Activated naive CD4-positive, alpha-beta T cell treated with anti-CD3 and anti-CD28 coated beads for 36 hours (primary cell): ENCODE results near the gene EXPH5. TPM values are rescaled to one million over a fixed set of nuclear protein-coding genes. Genes with fewer than 3 reads are reported as not detected.

Experiments used
- CTCF ChIA-PET: fragments of 350-600 bp; sonication (Branson Sonifier 250); formaldehyde crosslinking; loops from one replicate; lab custom pipeline; 2021; ENCODE audit warnings: antibody characterized with exemption; lab: Charles Lee
- DNase-seq: peaks from one replicate; pipeline ENCODE4 v3.0.0-alpha.2; 2020
- H3K27ac Mint-ChIP-seq: one replicate; pipeline ENCODE4 v1.8.0; 2021; ENCODE audit warnings: mild to moderate bottlenecking, mixed read lengths
- H3K27me3 Mint-ChIP-seq: one replicate; pipeline ENCODE4 v1.8.0; 2021; ENCODE audit warnings: low read depth, mixed read lengths
- H3K36me3 Mint-ChIP-seq: one replicate; pipeline ENCODE4 v1.8.0; 2021; ENCODE audit warnings: low read depth, mixed read lengths
- H3K4me1 Mint-ChIP-seq: one replicate; pipeline ENCODE4 v1.8.0; 2021; ENCODE audit warnings: low read depth, mixed read lengths
- H3K4me3 Mint-ChIP-seq: one replicate; pipeline ENCODE4 v1.8.0; 2021; ENCODE audit warnings: mild to moderate bottlenecking, moderate library complexity, mixed read lengths
- H3K9me3 Mint-ChIP-seq: one replicate; pipeline ENCODE4 v1.8.0; 2021; ENCODE audit warnings: mixed read lengths
- intact Hi-C: fragments of 100-400 bp; cut with micrococcal nuclease; formaldehyde crosslinking; loops from one replicate; pipeline ENCODE4 v1.15.1; 2023
- total RNA-seq, 2 experiments: library from RNA; stranded (reverse); gene quantifications; one replicate each; pipeline ENCODE4 v1.2.3, GENCODE V29; 2021

Gene EXPH5
- total RNA-seq, 2 experiments from 2014 or later = 2.9 to 3.3 TPM

GRCh38 chr11:108500721-108501120 lies 92.8 kb downstream of the EXPH5 start:
- Mint-ChIP-seq H3K9me3 (no peaks in the 10 kb centered on the region), H3K27ac (no peak overlapping the region), H3K36me3 (no peaks in the 10 kb centered on the region), H3K4me3 (no peak overlapping the region), H3K27me3 (no peaks in the 10 kb centered on the region), H3K4me1 (peaks cover 16% of the 10 kb centered on the region)
- DNase-seq = no peak
- intact Hi-C loops = no loop called here
- CTCF ChIA-PET = no interaction called here

- H3K36me3 Mint-ChIP-seq = no peaks in the 10 kb centered on the region
- H3K4me3 Mint-ChIP-seq = no peak overlapping the region
- H3K4me1 Mint-ChIP-seq = peaks cover 16% of the 10 kb centered on the region
- no peaks in the 10 kb centered on the region for H3K27me3 Mint-ChIP-seq
- no peaks in the 10 kb centered on the region for H3K9me3 Mint-ChIP-seq
- H3K27ac Mint-ChIP-seq = no peak overlapping the region
- CTCF ChIA-PET = interaction anchor here (0.6 kb wide), 2 partner anchors 208 to 1894 kb away, joined by 3 to 5 read pairs; no protein-coding TSS in a partner anchor
- DNase-seq = no peak
- intact Hi-C loops = no loop called here
These were observed 93.4 kb downstream of the EXPH5 start for GRCh38 chr11:108500169-108500568.

GRCh38 chr11:108498816-108499408 lies 94.7 kb downstream of the EXPH5 start:
- H3K9me3 Mint-ChIP-seq = no peaks in the 10 kb centered on the region
- intact Hi-C loops = loop anchor here (5.0 to 10.0 kb wide), 3 partner anchors 484 to 1044 kb away; partner anchors contain the start of gene CWF19L2
- CTCF ChIA-PET = no interaction called here
- H3K4me3 Mint-ChIP-seq = peak overlapping the region; percentile 84
- no peak for DNase-seq
- peaks cover 16% of the 10 kb centered on the region for H3K4me1 Mint-ChIP-seq
- peak overlapping the region; percentile 82 for H3K27ac Mint-ChIP-seq
- H3K36me3 Mint-ChIP-seq = no peaks in the 10 kb centered on the region
- no peaks in the 10 kb centered on the region for H3K27me3 Mint-ChIP-seq

DNA sequence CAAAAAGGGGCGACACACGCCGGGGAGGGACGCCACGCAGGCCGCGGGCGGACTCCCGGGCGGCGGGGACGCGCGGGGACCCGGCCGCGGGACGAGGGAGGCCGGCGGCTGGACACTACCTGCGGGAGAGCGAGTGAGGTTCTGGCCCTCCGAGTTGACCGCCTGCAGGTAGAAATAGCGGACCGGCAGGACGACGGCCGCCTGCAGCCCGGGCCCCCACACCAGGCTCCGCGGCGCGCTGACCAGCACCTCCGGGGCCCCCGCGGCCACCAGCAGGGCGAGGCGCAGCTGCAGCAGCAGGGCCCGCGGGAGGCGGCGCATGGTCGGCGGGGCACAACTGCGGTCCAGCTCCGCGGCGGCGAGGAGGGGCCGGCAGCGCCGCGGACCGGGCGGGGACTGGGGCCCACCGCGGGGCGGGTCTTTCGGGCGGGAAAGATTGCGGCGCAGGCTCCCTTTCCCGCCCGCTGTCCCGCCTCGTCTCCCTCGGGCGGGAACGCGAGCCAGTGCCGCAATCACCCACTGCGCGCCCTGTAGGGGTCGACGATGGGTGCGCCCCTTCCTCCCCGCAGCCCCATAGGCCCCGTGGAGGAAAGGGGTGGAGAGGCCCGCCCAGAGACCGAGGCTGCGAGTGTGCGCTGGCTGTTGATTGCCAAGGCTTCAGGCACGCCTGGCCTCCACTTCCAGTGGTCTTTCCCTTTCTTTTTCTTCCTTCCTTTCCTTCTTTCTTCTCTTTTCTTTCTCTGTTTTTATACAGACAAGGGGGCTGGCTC lies 95.3 kb downstream of the EXPH5 start, which contains the start of gene POGLUT3:
Gene POGLUT3 (minus strand): TSS at position 339 of the 770 bp plus-strand sequence. CDS start 18 bp downstream, at position 321.
- Mint-ChIP-seq H3K27ac (peak within 1 kb of the TSS; percentile 92), H3K4me1 (peaks cover 16% of the 10 kb centered on the region), H3K9me3 (no peaks in the 10 kb centered on the region), H3K36me3 (no peaks in the 10 kb centered on the region), H3K4me3 (peak within 1 kb of the TSS; percentile 85), H3K27me3 (no peaks in the 10 kb centered on the region)
- intact Hi-C loops = loop anchor here (5.0 to 10.0 kb wide), 3 partner anchors 483 to 1043 kb away; partner anchors contain the start of gene CWF19L2
- peak; percentile 52 for DNase-seq
- CTCF ChIA-PET = interaction anchor here (0.5 kb wide), 1 partner anchor 170 kb away, joined by 5 read pairs; no protein-coding TSS in a partner anchor

- H3K27ac Mint-ChIP-seq = peak overlapping the region; percentile 92
- peaks cover 16% of the 10 kb centered on the region for H3K4me1 Mint-ChIP-seq
- CTCF ChIA-PET = interaction anchor here (0.5 kb wide), 1 partner anchor 171 kb away, joined by 5 read pairs; no protein-coding TSS in a partner anchor
These were observed 96.1 kb downstream of the EXPH5 start for GRCh38 chr11:108497317-108498045.

GRCh38 chr11:108496643-108497256 lies 96.8 kb downstream of the EXPH5 start:
- intact Hi-C loops = loop anchor here (1.0 to 10.0 kb wide), 11 partner anchors 29 to 1042 kb away; partner anchors contain the start of genes ACAT1, C11orf65, CWF19L2 and EXPH5
- Mint-ChIP-seq H3K4me1 (peaks cover 16% of the 10 kb centered on the region), H3K4me3 (peak overlapping the region; percentile 85), H3K27ac (peak overlapping the region; percentile 92), H3K9me3 (no peaks in the 10 kb centered on the region), H3K27me3 (no peaks in the 10 kb centered on the region), H3K36me3 (no peaks in the 10 kb centered on the region)
- CTCF ChIA-PET = interaction anchor here (0.6 kb wide), 1 partner anchor 488 kb away, joined by 3 read pairs; the partner anchor contains the start of gene CUL5
- DNase-seq = no peak

More at GRCh38 chr11:108497317-108498045, 96.1 kb downstream of the EXPH5 start:
- intact Hi-C loops = loop anchor here (1.0 to 10.0 kb wide), 11 partner anchors 30 to 1043 kb away; partner anchors contain the start of genes ACAT1, C11orf65, CWF19L2 and EXPH5
- Mint-ChIP-seq H3K27me3 (no peaks in the 10 kb centered on the region), H3K36me3 (no peaks in the 10 kb centered on the region), H3K4me3 (peak overlapping the region; percentile 85), H3K9me3 (no peaks in the 10 kb centered on the region)
- DNase-seq = peak; percentile 84

DNA sequence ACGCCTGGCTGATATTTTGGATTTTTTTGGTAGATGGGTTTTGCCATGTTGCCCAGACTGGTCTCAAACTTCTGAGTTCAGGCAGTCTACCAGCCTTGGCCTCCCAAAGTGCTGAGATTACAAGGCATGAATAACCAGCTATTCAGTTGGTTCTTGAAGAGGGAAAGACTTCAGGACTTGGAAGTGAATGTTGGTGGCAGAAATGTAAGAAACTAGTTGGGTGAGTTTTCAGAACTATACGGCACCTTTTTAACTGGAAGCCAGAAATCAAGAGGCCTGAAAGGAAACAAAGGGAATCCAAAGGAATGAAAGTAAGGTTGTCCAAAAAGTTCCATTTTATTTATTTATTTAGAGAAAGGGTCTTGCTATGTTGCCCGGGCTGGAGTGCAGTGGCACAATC lies 98.2 kb downstream of the EXPH5 start:
- CTCF ChIA-PET = interaction anchor here (0.7 kb wide), 1 partner anchor 153 kb away, joined by 4 read pairs; no protein-coding TSS in a partner anchor

GRCh38 chr11:108494182-108494581 lies 99.4 kb downstream of the EXPH5 start:
- intact Hi-C loops = loop anchor here (10.0 kb wide), 2 partner anchors 479 to 1039 kb away; partner anchors contain the start of gene CWF19L2
- Mint-ChIP-seq H3K27me3 (no peaks in the 10 kb centered on the region), H3K4me1 (peaks cover 16% of the 10 kb centered on the region), H3K4me3 (no peak overlapping the region), H3K36me3 (no peaks in the 10 kb centered on the region), H3K27ac (no peak overlapping the region), H3K9me3 (no peaks in the 10 kb centered on the region)
- DNase-seq = no peak
- CTCF ChIA-PET = interaction anchor here (0.5 kb wide), 1 partner anchor 393 kb away, joined by 3 read pairs; no protein-coding TSS in a partner anchor

More for the DNA sequence above, 98.2 kb downstream of the EXPH5 start:
- Mint-ChIP-seq H3K9me3 (no peaks in the 10 kb centered on the region), H3K27ac (no peak overlapping the region), H3K4me1 (peaks cover 16% of the 10 kb centered on the region), H3K4me3 (no peak overlapping the region), H3K27me3 (no peaks in the 10 kb centered on the region), H3K36me3 (no peaks in the 10 kb centered on the region)
- intact Hi-C loops = loop anchor here (5.0 to 10.0 kb wide), 3 partner anchors 481 to 1041 kb away; partner anchors contain the start of gene CWF19L2
- no peak for DNase-seq

DNA sequence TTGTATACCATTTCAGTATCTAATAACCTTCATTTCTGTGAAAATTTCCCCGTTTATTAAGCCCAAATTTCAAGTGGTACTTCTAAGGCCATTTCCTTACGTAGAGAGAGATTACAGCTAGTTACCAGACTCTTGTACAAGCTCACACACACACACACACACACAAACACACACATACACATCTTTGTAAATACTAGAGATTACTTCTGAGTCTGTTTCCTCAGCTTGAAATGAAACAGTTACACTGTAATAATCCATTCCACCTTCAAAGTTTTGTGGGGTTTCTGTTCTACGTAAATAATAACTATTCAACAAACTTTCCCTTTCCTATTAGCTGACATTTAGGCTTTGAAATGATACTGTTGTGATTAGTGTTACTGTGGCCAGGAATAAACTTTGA lies 101.6 kb downstream of the EXPH5 start:
- peaks cover 6% of the 10 kb centered on the region for H3K4me1 Mint-ChIP-seq
- H3K9me3 Mint-ChIP-seq = no peaks in the 10 kb centered on the region
- no peak overlapping the region for H3K4me3 Mint-ChIP-seq
- no peak for DNase-seq
- no peaks in the 10 kb centered on the region for H3K27me3 Mint-ChIP-seq
- CTCF ChIA-PET = no interaction called here
- intact Hi-C loops = loop anchor here (10.0 kb wide), 2 partner anchors 477 to 1037 kb away; partner anchors contain the start of gene CWF19L2
- H3K27ac Mint-ChIP-seq = no peak overlapping the region
- H3K36me3 Mint-ChIP-seq = peaks cover 6% of the 10 kb centered on the region

DNA sequence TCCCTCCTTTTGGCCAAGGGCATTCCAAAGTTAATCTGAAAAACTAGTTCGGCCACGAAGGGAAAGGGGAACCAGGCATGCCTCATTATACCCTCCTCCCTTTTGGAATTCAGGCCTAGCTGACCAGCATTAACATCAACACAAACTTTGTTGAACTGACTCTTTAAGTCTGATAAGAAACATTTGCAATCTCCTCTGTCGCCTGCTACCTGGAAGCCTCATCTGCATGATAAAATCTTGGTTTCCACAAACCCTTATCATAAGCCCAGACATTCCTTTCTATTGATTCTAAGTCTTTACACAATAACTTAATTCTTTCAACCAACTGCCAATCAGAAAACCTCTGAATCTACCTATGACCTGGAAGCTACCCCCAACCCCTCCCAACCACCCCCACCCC lies 106.7 kb downstream of the EXPH5 start:
- Mint-ChIP-seq H3K4me1 (no peaks in the 10 kb centered on the region), H3K27me3 (no peaks in the 10 kb centered on the region), H3K36me3 (peaks cover 23% of the 10 kb centered on the region), H3K4me3 (no peak overlapping the region), H3K9me3 (no peaks in the 10 kb centered on the region), H3K27ac (no peak overlapping the region)
- intact Hi-C loops = no loop called here
- CTCF ChIA-PET = no interaction called here
- no peak for DNase-seq

DNA sequence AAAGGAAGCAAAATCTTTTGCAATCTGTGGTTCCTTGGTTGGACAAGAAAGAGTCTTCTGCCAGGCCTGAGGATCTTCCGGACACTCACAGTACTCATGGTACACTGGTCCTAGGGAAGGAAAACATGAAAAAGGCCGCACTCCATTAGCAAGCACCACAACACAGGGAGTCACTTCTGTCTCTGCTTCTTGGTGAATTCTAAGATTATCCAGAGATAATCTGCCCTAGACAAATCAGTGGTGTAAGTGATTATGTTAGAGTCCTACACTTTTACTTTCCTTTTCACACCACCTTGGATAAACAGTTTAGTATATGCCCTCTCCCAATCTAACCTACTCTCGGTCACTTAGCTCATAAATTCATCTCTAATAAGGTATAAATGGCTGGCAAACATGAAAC lies 107.2 kb downstream of the EXPH5 start:
- no peaks in the 10 kb centered on the region for H3K9me3 Mint-ChIP-seq
- CTCF ChIA-PET = no interaction called here
- no peaks in the 10 kb centered on the region for H3K4me1 Mint-ChIP-seq
- H3K4me3 Mint-ChIP-seq = no peak overlapping the region
- no peak overlapping the region for H3K27ac Mint-ChIP-seq
- intact Hi-C loops = no loop called here
- no peak for DNase-seq
- peaks cover 27% of the 10 kb centered on the region for H3K36me3 Mint-ChIP-seq
- no peaks in the 10 kb centered on the region for H3K27me3 Mint-ChIP-seq
